Neutrophil (primary cell): ENCODE measurements around the gene GFRA4.
A peak's percentile ranks its signal among the peaks of the same experiment; 100 is the strongest.

ENCODE experiments used
- H3K27ac ChIP-seq: fragments of 200-600 bp; sonication (generic); 2 replicates; pipeline ENCODE4 v1.5.1; 2016; ENCODE audit warnings: mild to moderate bottlenecking, moderate library complexity
- H3K27me3 ChIP-seq: fragments of 200-600 bp; sonication (generic); 2 replicates; pipeline ENCODE4 v1.6.0; 2016; ENCODE audit warnings: mild to moderate bottlenecking
- H3K36me3 ChIP-seq: fragments of 200-600 bp; sonication (generic); 2 replicates; pipeline ENCODE4 v1.5.1; 2017
- H3K4me1 ChIP-seq, 2 experiments: fragments of 200-600 bp in 1 of 2; sonication (generic) in 1 of 2; 1 replicate in 1 of 2; 2 replicates in 1 of 2; pipeline versions ENCODE4 v1.5.1 to v1.6.1; 2013 to 2016; ENCODE audit warnings: low read depth in 1 of 2, low read length in 1 of 2, mild to moderate bottlenecking in 1 of 2, moderate library complexity in 1 of 2; ENCODE audit not compliant: control insufficient read depth in 1 of 2, insufficient read depth in 1 of 2
- H3K4me3 ChIP-seq, 2 experiments: fragments of 200-600 bp in 1 of 2; sonication (generic) in 1 of 2; 1 replicate in 1 of 2; 2 replicates in 1 of 2; pipeline ENCODE4 v1.5.1; 2013 to 2016; ENCODE audit warnings: low read depth in 1 of 2, low read length in 1 of 2, mild to moderate bottlenecking in 1 of 2, moderate library complexity in 1 of 2
- H3K9me3 ChIP-seq: fragments of 200-600 bp; sonication (generic); 2 replicates; pipeline ENCODE4 v1.5.1; 2016
- TF ChIP-seq, protein P1 (sequence below): fragments of 200-600 bp; sonication (generic); IDR thresholded peaks from 2 replicates; pipeline ENCODE4 v1.5.1; 2016; ENCODE audit warnings: antibody characterized with exemption

GFRA4 gene

DNA sequence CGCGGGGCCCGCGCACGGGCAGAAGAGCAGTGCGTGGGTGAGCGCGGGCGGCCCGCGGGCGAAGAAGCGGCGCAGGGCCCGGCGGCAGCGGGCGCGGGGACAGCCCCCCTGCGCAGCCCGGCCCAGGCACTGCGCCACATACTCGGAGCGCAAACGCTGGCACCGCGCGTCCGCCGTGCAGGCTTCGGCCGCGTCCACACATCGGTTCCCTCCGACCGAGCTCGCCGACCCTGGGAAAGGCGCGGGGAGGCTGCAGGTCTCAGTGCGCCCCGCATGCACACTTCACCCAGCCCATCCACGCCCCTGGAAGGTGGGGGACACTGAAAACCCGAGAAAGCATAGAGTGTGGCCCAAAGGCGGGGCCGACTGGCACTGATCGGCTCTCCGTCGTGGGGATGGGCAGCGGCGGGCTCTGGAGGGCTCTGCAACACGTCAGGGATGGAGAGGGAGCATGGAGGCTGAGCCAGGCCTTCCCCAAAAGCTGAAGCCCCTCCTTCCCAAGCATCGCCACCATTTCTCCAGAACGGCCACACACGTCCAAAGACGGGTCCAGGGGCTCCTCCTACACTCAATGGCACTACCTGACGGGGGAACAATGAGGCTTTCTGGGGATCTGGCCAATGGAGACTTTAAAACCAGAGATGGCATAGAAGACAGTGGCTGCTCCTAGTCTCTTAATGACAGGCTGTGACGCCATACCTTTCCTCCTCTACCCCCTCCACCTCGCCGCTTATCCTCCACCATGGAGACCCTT lies 2.0 kb downstream of the GFRA4 start:
- no peaks in the 10 kb centered on the region for H3K9me3 ChIP-seq
- H3K4me1 ChIP-seq, result peaks cover 3 to 19% of the 10 kb centered on the region in 2 experiments
- H3K4me3 ChIP-seq, result no peak overlapping the region
- H3K27me3 ChIP-seq, result peaks cover 73% of the 10 kb centered on the region
- TF ChIP-seq, protein P1, sequence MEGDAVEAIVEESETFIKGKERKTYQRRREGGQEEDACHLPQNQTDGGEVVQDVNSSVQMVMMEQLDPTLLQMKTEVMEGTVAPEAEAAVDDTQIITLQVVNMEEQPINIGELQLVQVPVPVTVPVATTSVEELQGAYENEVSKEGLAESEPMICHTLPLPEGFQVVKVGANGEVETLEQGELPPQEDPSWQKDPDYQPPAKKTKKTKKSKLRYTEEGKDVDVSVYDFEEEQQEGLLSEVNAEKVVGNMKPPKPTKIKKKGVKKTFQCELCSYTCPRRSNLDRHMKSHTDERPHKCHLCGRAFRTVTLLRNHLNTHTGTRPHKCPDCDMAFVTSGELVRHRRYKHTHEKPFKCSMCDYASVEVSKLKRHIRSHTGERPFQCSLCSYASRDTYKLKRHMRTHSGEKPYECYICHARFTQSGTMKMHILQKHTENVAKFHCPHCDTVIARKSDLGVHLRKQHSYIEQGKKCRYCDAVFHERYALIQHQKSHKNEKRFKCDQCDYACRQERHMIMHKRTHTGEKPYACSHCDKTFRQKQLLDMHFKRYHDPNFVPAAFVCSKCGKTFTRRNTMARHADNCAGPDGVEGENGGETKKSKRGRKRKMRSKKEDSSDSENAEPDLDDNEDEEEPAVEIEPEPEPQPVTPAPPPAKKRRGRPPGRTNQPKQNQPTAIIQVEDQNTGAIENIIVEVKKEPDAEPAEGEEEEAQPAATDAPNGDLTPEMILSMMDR, result no peak
- no peaks in the 10 kb centered on the region for H3K36me3 ChIP-seq
- no peak overlapping the region for H3K27ac ChIP-seq

DNA sequence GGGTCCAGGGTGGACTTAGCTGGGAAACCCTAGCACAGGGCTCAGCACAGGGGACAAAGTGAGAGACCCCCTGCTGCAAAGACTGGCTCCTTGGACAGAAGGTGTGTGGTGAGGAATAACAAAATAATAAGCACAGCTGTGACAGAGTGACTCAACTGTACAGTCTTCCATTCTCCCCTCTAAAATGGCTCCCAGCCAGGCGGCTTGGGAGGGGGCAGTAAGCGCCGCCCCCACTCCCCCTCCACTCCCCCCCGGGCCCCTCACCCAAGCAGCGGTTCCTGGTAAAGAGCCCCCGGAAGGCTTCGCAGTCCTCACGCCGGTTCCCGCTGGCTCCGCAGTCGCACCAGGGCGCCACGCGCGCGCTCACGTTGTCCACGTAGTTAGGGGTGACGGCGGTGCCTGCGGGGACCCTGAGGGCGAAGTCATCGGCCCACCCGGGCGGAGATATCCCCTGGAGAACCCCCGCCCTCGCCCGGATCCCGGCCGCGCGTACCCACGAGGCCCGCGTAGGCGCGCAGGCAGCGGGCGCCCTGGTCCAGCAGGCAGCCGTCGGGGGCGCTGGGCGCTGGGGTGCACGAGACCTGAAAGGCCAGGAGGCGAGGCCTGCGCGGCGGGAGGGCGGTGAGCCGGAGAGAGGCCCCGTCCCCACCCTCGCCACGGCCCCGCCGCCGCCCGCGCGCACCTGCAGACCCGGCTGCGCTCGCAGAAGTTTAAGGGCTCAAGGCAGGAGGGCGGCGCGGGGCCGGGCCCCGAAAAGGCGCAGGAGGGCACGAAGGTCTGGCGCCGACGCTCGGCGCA lies 2.7 kb downstream of the GFRA4 start:
- Histone ChIP-seq H3K9me3 (no peaks in the 10 kb centered on the region), H3K4me1 (peaks cover 3 to 19% of the 10 kb centered on the region in 2 experiments), H3K27ac (no peak overlapping the region), H3K27me3 (peaks cover 73% of the 10 kb centered on the region), H3K36me3 (no peaks in the 10 kb centered on the region), H3K4me3 (peak overlapping the region in 1 of 2 experiments; percentile 24)
- TF ChIP-seq, protein P1, result no peak

DNA sequence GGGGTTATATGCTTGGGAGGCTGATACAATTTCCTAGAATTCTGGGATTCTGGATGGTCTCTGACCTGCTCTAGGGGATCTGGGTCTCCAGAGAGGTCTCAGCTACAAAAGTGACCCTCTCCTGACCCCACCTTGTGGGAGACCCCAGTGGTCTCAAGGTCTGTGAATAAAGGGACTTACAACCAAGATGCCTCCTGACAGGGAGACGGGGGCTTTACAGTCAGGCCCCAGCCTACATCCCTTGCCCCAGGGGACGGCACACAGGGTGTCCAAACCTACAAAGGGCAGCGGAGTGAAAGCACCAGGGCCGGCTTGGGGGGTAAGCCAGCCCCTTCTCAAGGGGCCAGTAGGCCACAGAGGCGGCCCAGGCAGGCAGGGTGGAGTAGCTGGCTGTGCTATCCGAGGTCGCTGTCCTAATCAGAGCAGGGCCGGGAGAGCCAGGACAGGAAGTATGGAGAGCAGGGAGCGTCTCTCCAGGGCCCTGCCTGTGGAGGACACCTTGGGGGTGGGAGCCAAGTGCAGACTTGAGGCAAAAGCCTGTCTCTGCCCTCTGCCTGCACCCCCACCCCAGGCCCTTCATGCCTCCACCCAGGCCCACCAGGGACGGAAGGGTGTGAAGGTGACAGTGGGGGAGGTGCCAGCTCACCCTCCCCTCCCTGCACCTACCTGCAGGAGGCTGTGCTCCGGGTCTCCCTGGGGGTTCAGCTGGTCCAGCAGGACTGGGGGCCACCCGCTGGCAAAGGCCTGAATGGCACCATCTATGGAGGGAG lies 3.5 kb downstream of the GFRA4 start:
- Histone ChIP-seq H3K4me3 (no peak overlapping the region), H3K27ac (no peak overlapping the region), H3K9me3 (no peaks in the 10 kb centered on the region), H3K36me3 (no peaks in the 10 kb centered on the region), H3K27me3 (peaks cover 72% of the 10 kb centered on the region), H3K4me1 (peaks cover 3 to 22% of the 10 kb centered on the region in 2 experiments)
- TF ChIP-seq, protein P1, result no peak

DNA sequence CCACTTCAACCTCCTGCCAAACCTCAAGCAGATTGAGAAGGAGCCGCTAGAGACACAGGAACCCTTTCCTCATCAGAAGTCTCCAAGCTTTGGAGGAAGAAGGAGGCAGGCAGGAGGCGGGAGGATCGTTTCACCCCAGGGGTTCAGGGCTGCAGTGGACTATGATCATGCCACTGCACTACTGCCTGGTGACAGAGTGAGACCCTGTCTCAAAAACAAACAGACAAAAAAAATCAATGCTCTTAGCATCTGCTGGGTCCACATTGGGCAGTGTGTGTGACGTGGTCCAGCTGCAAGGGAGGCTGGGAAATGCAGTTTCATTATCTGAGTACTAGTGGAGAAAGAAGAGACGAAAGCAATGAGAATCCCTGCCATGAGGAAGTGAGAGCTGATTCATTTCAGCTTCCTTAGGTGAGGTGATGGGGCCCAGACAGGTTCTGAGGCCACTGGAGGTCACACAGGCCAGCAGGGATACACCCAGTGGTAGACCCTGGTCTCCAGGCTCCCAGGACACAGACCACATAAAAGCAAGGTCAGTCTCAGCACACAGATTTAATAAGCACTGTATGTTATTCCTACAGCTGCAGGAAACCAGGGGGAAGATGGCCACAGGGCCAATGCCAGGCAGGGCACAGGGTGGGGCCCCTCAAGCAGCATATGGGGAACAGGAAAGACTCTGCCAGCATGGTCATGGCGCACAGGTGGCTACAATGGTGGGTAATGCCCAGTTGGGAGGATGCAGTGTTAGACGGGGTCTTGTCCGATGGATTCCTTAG lies 4.3 kb downstream of the GFRA4 start:
- Histone ChIP-seq H3K36me3 (no peaks in the 10 kb centered on the region), H3K4me3 (no peak overlapping the region), H3K27ac (no peak overlapping the region), H3K4me1 (peaks cover 9 to 30% of the 10 kb centered on the region in 2 experiments), H3K27me3 (peaks cover 64% of the 10 kb centered on the region), H3K9me3 (no peaks in the 10 kb centered on the region)
- TF ChIP-seq, protein P1, result no peak
